ENCODE results near the gene PSMD7. TPM values are rescaled to one million over a fixed set of nuclear protein-coding genes. Genes with fewer than 3 reads are reported as not detected.

Gene PSMD7
- total and polyA plus RNA-seq, 10 of the 15 experiments (the other 5 are each of a cell fraction or from before 2014, with no cell fraction given): 64.3 to 199 (median 100) TPM

DNA sequence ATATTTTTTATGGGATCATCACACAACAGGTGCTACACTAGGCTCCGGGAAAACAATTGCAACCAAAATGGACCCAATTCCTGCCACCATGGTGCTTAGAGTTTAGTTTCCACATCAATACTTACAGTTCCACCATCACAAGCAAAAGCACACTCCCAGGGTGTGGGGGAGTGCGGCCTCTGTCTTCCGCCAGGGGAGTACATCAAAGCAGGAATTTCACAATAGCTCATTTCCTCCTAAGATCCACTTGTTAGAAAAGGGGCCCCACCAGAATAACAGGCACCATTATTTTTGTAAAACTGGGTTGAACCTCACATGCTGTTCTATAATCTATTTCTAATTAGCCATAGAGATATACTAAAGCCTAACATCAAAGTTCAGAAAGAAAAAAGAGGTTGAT, 44.3 kb upstream of the PSMD7 start:
- H3K36me3 ChIP-seq (ENCODE audit: control insufficient read depth in 2 of 2, insufficient read depth in 2 of 2, low read length in 1 of 2): no peaks in the 10 kb centered on the region
- H4K20me1 ChIP-seq (ENCODE audit: control insufficient read depth, insufficient read depth): no peaks in the 10 kb centered on the region
- SMC1A ChIA-PET (ENCODE audit: uncharacterized antibody, unreplicated experiment): no interaction called here
- H3K27ac ChIP-seq (ENCODE audit: control insufficient read depth, insufficient read depth): no peak overlapping the region
- H3K4me1 ChIP-seq (ENCODE audit: control insufficient read depth, insufficient read depth, low read length): no peaks in the 10 kb centered on the region
- in situ Hi-C loops (cut with MboI) (no loop called here), intact Hi-C loops (cut with micrococcal nuclease; ENCODE audit: unreplicated experiment) (no loop called here)
- H3K4me3 ChIP-seq: no peak overlapping the region
- FAIRE-seq: no peak
- no TSS peak for BruUV-seq (replicated peaks)
- POLR2A ChIA-PET: interaction anchor here (1.6 kb wide), 1 partner anchor 9 kb away, joined by 4 read pairs; no protein-coding TSS in a partner anchor
- TF ChIP-seq, protein P1, sequence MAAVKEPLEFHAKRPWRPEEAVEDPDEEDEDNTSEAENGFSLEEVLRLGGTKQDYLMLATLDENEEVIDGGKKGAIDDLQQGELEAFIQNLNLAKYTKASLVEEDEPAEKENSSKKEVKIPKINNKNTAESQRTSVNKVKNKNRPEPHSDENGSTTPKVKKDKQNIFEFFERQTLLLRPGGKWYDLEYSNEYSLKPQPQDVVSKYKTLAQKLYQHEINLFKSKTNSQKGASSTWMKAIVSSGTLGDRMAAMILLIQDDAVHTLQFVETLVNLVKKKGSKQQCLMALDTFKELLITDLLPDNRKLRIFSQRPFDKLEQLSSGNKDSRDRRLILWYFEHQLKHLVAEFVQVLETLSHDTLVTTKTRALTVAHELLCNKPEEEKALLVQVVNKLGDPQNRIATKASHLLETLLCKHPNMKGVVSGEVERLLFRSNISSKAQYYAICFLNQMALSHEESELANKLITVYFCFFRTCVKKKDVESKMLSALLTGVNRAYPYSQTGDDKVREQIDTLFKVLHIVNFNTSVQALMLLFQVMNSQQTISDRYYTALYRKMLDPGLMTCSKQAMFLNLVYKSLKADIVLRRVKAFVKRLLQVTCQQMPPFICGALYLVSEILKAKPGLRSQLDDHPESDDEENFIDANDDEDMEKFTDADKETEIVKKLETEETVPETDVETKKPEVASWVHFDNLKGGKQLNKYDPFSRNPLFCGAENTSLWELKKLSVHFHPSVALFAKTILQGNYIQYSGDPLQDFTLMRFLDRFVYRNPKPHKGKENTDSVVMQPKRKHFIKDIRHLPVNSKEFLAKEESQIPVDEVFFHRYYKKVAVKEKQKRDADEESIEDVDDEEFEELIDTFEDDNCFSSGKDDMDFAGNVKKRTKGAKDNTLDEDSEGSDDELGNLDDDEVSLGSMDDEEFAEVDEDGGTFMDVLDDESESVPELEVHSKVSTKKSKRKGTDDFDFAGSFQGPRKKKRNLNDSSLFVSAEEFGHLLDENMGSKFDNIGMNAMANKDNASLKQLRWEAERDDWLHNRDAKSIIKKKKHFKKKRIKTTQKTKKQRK (IDR thresholded peaks at IDR 0.05; ENCODE audit: low read depth, low read length): no peak
- TF ChIP-seq, protein P2, sequence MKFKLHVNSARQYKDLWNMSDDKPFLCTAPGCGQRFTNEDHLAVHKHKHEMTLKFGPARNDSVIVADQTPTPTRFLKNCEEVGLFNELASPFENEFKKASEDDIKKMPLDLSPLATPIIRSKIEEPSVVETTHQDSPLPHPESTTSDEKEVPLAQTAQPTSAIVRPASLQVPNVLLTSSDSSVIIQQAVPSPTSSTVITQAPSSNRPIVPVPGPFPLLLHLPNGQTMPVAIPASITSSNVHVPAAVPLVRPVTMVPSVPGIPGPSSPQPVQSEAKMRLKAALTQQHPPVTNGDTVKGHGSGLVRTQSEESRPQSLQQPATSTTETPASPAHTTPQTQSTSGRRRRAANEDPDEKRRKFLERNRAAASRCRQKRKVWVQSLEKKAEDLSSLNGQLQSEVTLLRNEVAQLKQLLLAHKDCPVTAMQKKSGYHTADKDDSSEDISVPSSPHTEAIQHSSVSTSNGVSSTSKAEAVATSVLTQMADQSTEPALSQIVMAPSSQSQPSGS (IDR thresholded peaks at IDR 0.05; ENCODE audit: low read length): no peak
- TF ChIP-seq POU2F2 (IDR thresholded peaks at IDR 0.05; ENCODE audit: borderline replicate concordance, low read depth, low read length) (no peak), CREB1 (IDR thresholded peaks at IDR 0.05; ENCODE audit: low read depth) (no peak), SRF (IDR thresholded peaks at IDR 0.05; ENCODE audit: low read depth in 2 of 2, low read length in 2 of 2) (no peak), SMAD5 (IDR thresholded peaks at IDR 0.05; ENCODE audit: low read depth) (no peak), CHD1 (IDR thresholded peaks at IDR 0.05; ENCODE audit: low read depth, low read length) (no peak), KLF5 (IDR thresholded peaks at IDR 0.05; ENCODE audit: partially characterized antibody) (no peak), NFYA (IDR thresholded peaks at IDR 0.05; ENCODE audit: borderline replicate concordance, low read depth, low read length) (no peak)
- TF ChIP-seq, protein P3, sequence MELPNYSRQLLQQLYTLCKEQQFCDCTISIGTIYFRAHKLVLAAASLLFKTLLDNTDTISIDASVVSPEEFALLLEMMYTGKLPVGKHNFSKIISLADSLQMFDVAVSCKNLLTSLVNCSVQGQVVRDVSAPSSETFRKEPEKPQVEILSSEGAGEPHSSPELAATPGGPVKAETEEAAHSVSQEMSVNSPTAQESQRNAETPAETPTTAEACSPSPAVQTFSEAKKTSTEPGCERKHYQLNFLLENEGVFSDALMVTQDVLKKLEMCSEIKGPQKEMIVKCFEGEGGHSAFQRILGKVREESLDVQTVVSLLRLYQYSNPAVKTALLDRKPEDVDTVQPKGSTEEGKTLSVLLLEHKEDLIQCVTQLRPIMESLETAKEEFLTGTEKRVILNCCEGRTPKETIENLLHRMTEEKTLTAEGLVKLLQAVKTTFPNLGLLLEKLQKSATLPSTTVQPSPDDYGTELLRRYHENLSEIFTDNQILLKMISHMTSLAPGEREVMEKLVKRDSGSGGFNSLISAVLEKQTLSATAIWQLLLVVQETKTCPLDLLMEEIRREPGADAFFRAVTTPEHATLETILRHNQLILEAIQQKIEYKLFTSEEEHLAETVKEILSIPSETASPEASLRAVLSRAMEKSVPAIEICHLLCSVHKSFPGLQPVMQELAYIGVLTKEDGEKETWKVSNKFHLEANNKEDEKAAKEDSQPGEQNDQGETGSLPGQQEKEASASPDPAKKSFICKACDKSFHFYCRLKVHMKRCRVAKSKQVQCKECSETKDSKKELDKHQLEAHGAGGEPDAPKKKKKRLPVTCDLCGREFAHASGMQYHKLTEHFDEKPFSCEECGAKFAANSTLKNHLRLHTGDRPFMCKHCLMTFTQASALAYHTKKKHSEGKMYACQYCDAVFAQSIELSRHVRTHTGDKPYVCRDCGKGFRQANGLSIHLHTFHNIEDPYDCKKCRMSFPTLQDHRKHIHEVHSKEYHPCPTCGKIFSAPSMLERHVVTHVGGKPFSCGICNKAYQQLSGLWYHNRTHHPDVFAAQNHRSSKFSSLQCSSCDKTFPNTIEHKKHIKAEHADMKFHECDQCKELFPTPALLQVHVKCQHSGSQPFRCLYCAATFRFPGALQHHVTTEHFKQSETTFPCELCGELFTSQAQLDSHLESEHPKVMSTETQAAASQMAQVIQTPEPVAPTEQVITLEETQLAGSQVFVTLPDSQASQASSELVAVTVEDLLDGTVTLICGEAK (IDR thresholded peaks at IDR 0.05; ENCODE audit: borderline replicate concordance): no peak
- CTCF ChIA-PET: no interaction called here
- H3K27me3 ChIP-seq (replicated peaks in 1 of 2; ENCODE audit: control insufficient read depth in 2 of 2, insufficient read depth in 2 of 2, low read length in 1 of 2): no peaks in the 10 kb centered on the region
- WGBS (ENCODE audit: insufficient coverage, insufficient replicate concordance, low lambda C conversion rate, missing lambda C conversion rate): 59% methylated on average over 3 of the region's 3 CpGs
- H3K79me2 ChIP-seq (ENCODE audit: control insufficient read depth, insufficient read depth, low read length): no peaks in the 10 kb centered on the region
- H3K9me3 ChIP-seq (replicated peaks; ENCODE audit: control insufficient read depth, insufficient read depth, low read length): no peaks in the 10 kb centered on the region
- RAD21 ChIA-PET (ENCODE audit: unreplicated experiment): no interaction called here
- DNase-seq (ENCODE audit: low read depth, low spot score): no peak
- H3K9ac ChIP-seq (ENCODE audit: control insufficient read depth, insufficient read depth, low read length): no peak overlapping the region
- H2AFZ ChIP-seq (ENCODE audit: control insufficient read depth, low read depth, low read length): no peak overlapping the region
- no peak overlapping the region for H3K4me2 ChIP-seq (ENCODE audit: control insufficient read depth, insufficient read depth)
- no peak for ATAC-seq
